Activated CD8-positive, alpha-beta T cell treated with anti-CD3 and anti-CD28 coated beads, Interleukin-2, amount 10 ng/mL, durations not matched to agents 7 days and 5 days (primary cell): ENCODE data around the gene CELSR3. TPM values are rescaled to one million over a fixed set of nuclear protein-coding genes. Genes with fewer than 3 reads are reported as not detected.

ENCODE experiments used
- ATAC-seq: fragments of 150-1000 bp; cut with Tn5 transposase; one replicate; pipeline ENCODE4 v1.10.0; 2021; ENCODE audit warnings: moderate library complexity
- CTCF ChIA-PET: fragments of 350-600 bp; sonication (Branson Sonifier 250); formaldehyde crosslinking; loops from one replicate; lab custom pipeline; 2021; ENCODE audit warnings: antibody characterized with exemption; lab: Charles Lee
- POLR2A ChIA-PET: fragments of 350-600 bp; sonication (Branson Sonifier 250); formaldehyde crosslinking; loops from one replicate; lab custom pipeline; 2021; ENCODE audit warnings: antibody characterized with exemption; lab: Charles Lee
- DNase-seq: peaks from one replicate; pipeline ENCODE4 v3.0.0-alpha.2; 2020
- H3K27ac Mint-ChIP-seq: one replicate; pipeline ENCODE4 v1.8.0; 2021; ENCODE audit warnings: mild to moderate bottlenecking, mixed read lengths
- H3K27me3 Mint-ChIP-seq: one replicate; pipeline ENCODE4 v1.8.0; 2021; ENCODE audit warnings: low read depth, mixed read lengths
- H3K36me3 Mint-ChIP-seq: one replicate; pipeline ENCODE4 v1.8.0; 2021; ENCODE audit warnings: low read depth, mixed read lengths
- H3K4me1 Mint-ChIP-seq: one replicate; pipeline ENCODE4 v1.8.0; 2021; ENCODE audit warnings: low read depth, mixed read lengths
- H3K4me3 Mint-ChIP-seq: one replicate; pipeline ENCODE4 v1.8.0; 2021; ENCODE audit warnings: mild to moderate bottlenecking, mixed read lengths
- H3K9me3 Mint-ChIP-seq: one replicate; pipeline ENCODE4 v1.8.0; 2022; ENCODE audit warnings: mixed read lengths; ENCODE audit not compliant: insufficient read depth
- total RNA-seq, 2 experiments: library from RNA; stranded (reverse); gene quantifications; one replicate each; pipeline ENCODE4 v1.2.3, GENCODE V29; 2021

CELSR3 gene
- total RNA-seq, 2 experiments from 2014 or later = 19.5 to 20.2 TPM

- Mint-ChIP-seq H3K4me1 (peaks cover 16% of the 10 kb centered on the region), H3K27me3 (no peaks in the 10 kb centered on the region), H3K9me3 (no peaks in the 10 kb centered on the region), H3K4me3 (no peak overlapping the region), H3K36me3 (peaks cover 38% of the 10 kb centered on the region), H3K27ac (no peak overlapping the region)
- no peak for ATAC-seq
- ChIA-PET CTCF (no interaction called here), POLR2A (no interaction called here)
- DNase-seq = no peak
These were observed 31.9 kb downstream of the CELSR3 start for GRCh38 chr3:48630833-48631232.

GRCh38 chr3:48630407-48630806, 32.3 kb downstream of the CELSR3 start:
- H3K36me3 Mint-ChIP-seq = peaks cover 38% of the 10 kb centered on the region

GRCh38 chr3:48629894-48630293, 32.8 kb downstream of the CELSR3 start:
- H3K27me3 Mint-ChIP-seq = no peaks in the 10 kb centered on the region
- no peak for DNase-seq
- H3K4me1 Mint-ChIP-seq = peaks cover 15% of the 10 kb centered on the region
- no peak overlapping the region for H3K27ac Mint-ChIP-seq
- no peak for ATAC-seq
- POLR2A ChIA-PET = interaction anchor here (0.8 kb wide), 1 partner anchor 9 kb away, joined by 6 read pairs; the partner anchor contains the start of gene TMEM89
- no peak overlapping the region for H3K4me3 Mint-ChIP-seq
- H3K9me3 Mint-ChIP-seq = no peaks in the 10 kb centered on the region
- CTCF ChIA-PET = no interaction called here
- H3K36me3 Mint-ChIP-seq = peaks cover 38% of the 10 kb centered on the region

More at GRCh38 chr3:48630407-48630806, 32.3 kb downstream of the CELSR3 start:
- CTCF ChIA-PET = no interaction called here
- Mint-ChIP-seq H3K9me3 (no peaks in the 10 kb centered on the region), H3K27ac (no peak overlapping the region), H3K4me1 (peaks cover 14% of the 10 kb centered on the region), H3K4me3 (no peak overlapping the region), H3K27me3 (no peaks in the 10 kb centered on the region)
- ATAC-seq = no peak
- no peak for DNase-seq
- POLR2A ChIA-PET = no interaction called here

GRCh38 chr3:48628277-48629017, 34.2 kb downstream of the CELSR3 start:
- DNase-seq (no peak), ATAC-seq (no peak)
- Mint-ChIP-seq H3K36me3 (peaks cover 47% of the 10 kb centered on the region), H3K4me1 (peaks cover 13% of the 10 kb centered on the region), H3K4me3 (no peak overlapping the region), H3K27ac (no peak overlapping the region), H3K27me3 (no peaks in the 10 kb centered on the region), H3K9me3 (no peaks in the 10 kb centered on the region)
- CTCF ChIA-PET = no interaction called here
- POLR2A ChIA-PET = no interaction called here

GRCh38 chr3:48625600-48625999, 37.1 kb downstream of the CELSR3 start:
- ChIA-PET POLR2A (no interaction called here), CTCF (interaction anchor here (4.2 kb wide), 1 partner anchor 9 kb away, joined by 42 read pairs; the partner anchor contains the start of gene SLC26A6)
- H3K9me3 Mint-ChIP-seq = no peaks in the 10 kb centered on the region
- no peaks in the 10 kb centered on the region for H3K27me3 Mint-ChIP-seq
- DNase-seq (no peak), ATAC-seq (no peak)
- peaks cover 36% of the 10 kb centered on the region for H3K36me3 Mint-ChIP-seq
- peaks cover 13% of the 10 kb centered on the region for H3K4me1 Mint-ChIP-seq
- H3K27ac Mint-ChIP-seq = no peak overlapping the region
- H3K4me3 Mint-ChIP-seq = no peak overlapping the region

GRCh38 chr3:48624767-48625166, 37.9 kb downstream of the CELSR3 start:
- ATAC-seq (no peak), DNase-seq (no peak)
- ChIA-PET POLR2A (no interaction called here), CTCF (interaction anchor here (1.1 to 4.2 kb wide), 3 partner anchors 10 to 273 kb away, joined by 3 to 42 read pairs (median 5); partner anchors contain the start of gene SLC26A6)
- no peak overlapping the region for H3K4me3 Mint-ChIP-seq
- H3K4me1 Mint-ChIP-seq = peaks cover 13% of the 10 kb centered on the region
- no peak overlapping the region for H3K27ac Mint-ChIP-seq
- H3K36me3 Mint-ChIP-seq = peaks cover 33% of the 10 kb centered on the region
- H3K27me3 Mint-ChIP-seq = no peaks in the 10 kb centered on the region
- H3K9me3 Mint-ChIP-seq = no peaks in the 10 kb centered on the region

- peaks cover 26% of the 10 kb centered on the region for H3K36me3 Mint-ChIP-seq
These were observed 38.7 kb downstream of the CELSR3 start for GRCh38 chr3:48623851-48624547.

GRCh38 chr3:48621461-48621869, 41.2 kb downstream of the CELSR3 start, which contains the start of gene TMEM89:
Gene TMEM89, minus strand, starts transcription at chr3:48621769. Its CDS starts 13 bp downstream, at chr3:48621756.
- H3K36me3 Mint-ChIP-seq = peaks cover 21% of the 10 kb centered on the region
- no peaks in the 10 kb centered on the region for H3K27me3 Mint-ChIP-seq
- peaks cover 8% of the 10 kb centered on the region for H3K9me3 Mint-ChIP-seq
- no peak within 1 kb of the TSS for H3K27ac Mint-ChIP-seq
- CTCF ChIA-PET = no interaction called here
- peaks cover 13% of the 10 kb centered on the region for H3K4me1 Mint-ChIP-seq
- POLR2A ChIA-PET = interaction anchor here (0.7 kb wide), 1 partner anchor 8 kb away, joined by 6 read pairs; no protein-coding TSS in a partner anchor
- H3K4me3 Mint-ChIP-seq = no peak within 1 kb of the TSS
- DNase-seq (no peak), ATAC-seq (no peak)

More at GRCh38 chr3:48623851-48624547, 38.7 kb downstream of the CELSR3 start:
- ChIA-PET POLR2A (interaction anchor here (0.6 kb wide), 2 partner anchors 92 to 293 kb away, joined by 3 read pairs; no protein-coding TSS in a partner anchor), CTCF (interaction anchor here (1.1 to 4.2 kb wide), 4 partner anchors 11 to 272 kb away, joined by 3 to 42 read pairs (median 4); partner anchors contain the start of genes NCKIPSD and SLC26A6)
- Mint-ChIP-seq H3K27ac (peak overlapping the region; percentile 47), H3K4me1 (peaks cover 13% of the 10 kb centered on the region), H3K4me3 (no peak overlapping the region), H3K27me3 (no peaks in the 10 kb centered on the region), H3K9me3 (no peaks in the 10 kb centered on the region)
- no peak for ATAC-seq
- no peak for DNase-seq

- Mint-ChIP-seq H3K9me3 (peaks cover 12% of the 10 kb centered on the region), H3K36me3 (peaks cover 18% of the 10 kb centered on the region), H3K4me3 (no peak overlapping the region), H3K27me3 (no peaks in the 10 kb centered on the region), H3K27ac (no peak overlapping the region), H3K4me1 (peaks cover 10% of the 10 kb centered on the region)
- ATAC-seq = no peak
- CTCF ChIA-PET = no interaction called here
- POLR2A ChIA-PET = interaction anchor here (0.6 to 0.7 kb wide), 2 partner anchors 10 to 16 kb away, joined by 3 read pairs; partner anchors contain the start of gene UQCRC1
- no peak for DNase-seq
These were observed 42.9 kb downstream of the CELSR3 start for GRCh38 chr3:48619541-48620524.

- no peak overlapping the region for H3K4me3 Mint-ChIP-seq
- ATAC-seq (no peak), DNase-seq (no peak)
- ChIA-PET POLR2A (no interaction called here), CTCF (no interaction called here)
- peaks cover 9% of the 10 kb centered on the region for H3K36me3 Mint-ChIP-seq
- no peak overlapping the region for H3K27ac Mint-ChIP-seq
- H3K4me1 Mint-ChIP-seq = peaks cover 7% of the 10 kb centered on the region
- peaks cover 12% of the 10 kb centered on the region for H3K9me3 Mint-ChIP-seq
- no peaks in the 10 kb centered on the region for H3K27me3 Mint-ChIP-seq
These were observed 45.1 kb downstream of the CELSR3 start for GRCh38 chr3:48617559-48617958.

- Mint-ChIP-seq H3K27me3 (no peaks in the 10 kb centered on the region), H3K36me3 (peaks cover 10% of the 10 kb centered on the region), H3K4me3 (no peak overlapping the region), H3K9me3 (peaks cover 12% of the 10 kb centered on the region), H3K27ac (no peak overlapping the region), H3K4me1 (peaks cover 11% of the 10 kb centered on the region)
- ChIA-PET CTCF (interaction anchor here (1.2 to 1.6 kb wide), 2 partner anchors 10 to 213 kb away, joined by 3 to 5 read pairs; no protein-coding TSS in a partner anchor), POLR2A (interaction anchor here (0.6 kb wide), 1 partner anchor 359 kb away, joined by 5 read pairs; no protein-coding TSS in a partner anchor)
- ATAC-seq (no peak), DNase-seq (no peak)
These were observed 48.6 kb downstream of the CELSR3 start for GRCh38 chr3:48614044-48614443.
